SKM-1 (cell line): ENCODE results near the gene NET1.
"Not testable (repeated sequence)": the region's sequence is repeated elsewhere in the genome, so short reads cannot be mapped to it uniquely, and the experiment has no call there.

Experiments
- DNase-seq: peaks from one replicate; lab custom pipeline; 2025; ENCODE audit not compliant: unreplicated experiment; lab: John Stamatoyannopoulos, UW

The NET1 gene

GRCh38 chr10:5399332-5399731, 13.0 kb upstream of the NET1 start:
- no peak for DNase-seq

GRCh38 chr10:5400468-5401240, 11.7 kb upstream of the NET1 start:
- DNase-seq = no peak

GRCh38 chr10:5402798-5403197, 9.6 kb upstream of the NET1 start:
- no peak for DNase-seq

GRCh38 chr10:5404208-5405041, 7.9 kb upstream of the NET1 start, which contains the start of gene TUBAL3:
Gene TUBAL3, minus strand, starts transcription at chr10:5404828. Its CDS starts 36 bp downstream, at chr10:5404792.
- no peak for DNase-seq

GRCh38 chr10:5406918-5407317, 5.4 kb upstream of the NET1 start:
- no peak for DNase-seq

- DNase-seq = not testable (repeated sequence)
Measured at GRCh38 chr10:5410787-5411186, 1.6 kb upstream of the NET1 start.

GRCh38 chr10:5411941-5412276, 448 bp upstream of the NET1 start:
- DNase-seq = no peak

GRCh38 chr10:5413012-5413938, 918 bp downstream of the NET1 start:
- DNase-seq = no peak

- no peak for DNase-seq
Measured at GRCh38 chr10:5416981-5417380, 4.6 kb downstream of the NET1 start.

- DNase-seq = no peak
Measured at GRCh38 chr10:5418584-5418983, 6.2 kb downstream of the NET1 start.

- DNase-seq = no peak
Measured at GRCh38 chr10:5419466-5420094, 7.2 kb downstream of the NET1 start.

GRCh38 chr10:5423771-5424170, 11.4 kb downstream of the NET1 start:
- DNase-seq = no peak

- DNase-seq = no peak
Measured at GRCh38 chr10:5424751-5425150, 12.4 kb downstream of the NET1 start.

- DNase-seq = no peak
Measured at GRCh38 chr10:5428133-5428532, 15.8 kb downstream of the NET1 start.

- no peak for DNase-seq
Measured at GRCh38 chr10:5433182-5433581, 20.8 kb downstream of the NET1 start.

- peak; percentile 8 for DNase-seq
Measured at GRCh38 chr10:5434017-5434753, 21.8 kb downstream of the NET1 start.

- no peak for DNase-seq
Measured at GRCh38 chr10:5435328-5435727, 23.0 kb downstream of the NET1 start.

- DNase-seq = no peak
Measured at GRCh38 chr10:5440206-5440605, 27.8 kb downstream of the NET1 start.

- DNase-seq = no peak
Measured at GRCh38 chr10:5441106-5441505, 28.7 kb downstream of the NET1 start.
